ENCODE data around the gene LIPT2.

Gene LIPT2

DNA sequence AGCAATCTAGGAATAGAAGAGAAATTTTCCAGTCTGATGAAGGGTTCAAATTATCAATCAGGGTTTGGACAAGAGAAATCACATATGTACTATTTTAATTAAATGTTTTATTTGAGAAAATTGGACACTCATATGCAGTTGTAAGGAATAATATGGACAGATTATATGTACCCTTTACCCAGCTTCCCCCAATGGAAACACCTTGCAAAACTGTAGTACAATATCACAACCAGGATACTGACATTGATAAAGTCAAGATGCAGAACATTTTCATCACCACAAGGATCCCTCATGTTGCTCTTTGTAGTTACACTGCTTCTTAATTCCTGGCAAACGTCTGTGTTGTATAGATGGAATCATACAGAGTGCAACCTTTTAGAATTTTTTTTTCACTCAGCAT is 1.4 kb upstream of the LIPT2 start:
- DNase-seq: no peak

DNA sequence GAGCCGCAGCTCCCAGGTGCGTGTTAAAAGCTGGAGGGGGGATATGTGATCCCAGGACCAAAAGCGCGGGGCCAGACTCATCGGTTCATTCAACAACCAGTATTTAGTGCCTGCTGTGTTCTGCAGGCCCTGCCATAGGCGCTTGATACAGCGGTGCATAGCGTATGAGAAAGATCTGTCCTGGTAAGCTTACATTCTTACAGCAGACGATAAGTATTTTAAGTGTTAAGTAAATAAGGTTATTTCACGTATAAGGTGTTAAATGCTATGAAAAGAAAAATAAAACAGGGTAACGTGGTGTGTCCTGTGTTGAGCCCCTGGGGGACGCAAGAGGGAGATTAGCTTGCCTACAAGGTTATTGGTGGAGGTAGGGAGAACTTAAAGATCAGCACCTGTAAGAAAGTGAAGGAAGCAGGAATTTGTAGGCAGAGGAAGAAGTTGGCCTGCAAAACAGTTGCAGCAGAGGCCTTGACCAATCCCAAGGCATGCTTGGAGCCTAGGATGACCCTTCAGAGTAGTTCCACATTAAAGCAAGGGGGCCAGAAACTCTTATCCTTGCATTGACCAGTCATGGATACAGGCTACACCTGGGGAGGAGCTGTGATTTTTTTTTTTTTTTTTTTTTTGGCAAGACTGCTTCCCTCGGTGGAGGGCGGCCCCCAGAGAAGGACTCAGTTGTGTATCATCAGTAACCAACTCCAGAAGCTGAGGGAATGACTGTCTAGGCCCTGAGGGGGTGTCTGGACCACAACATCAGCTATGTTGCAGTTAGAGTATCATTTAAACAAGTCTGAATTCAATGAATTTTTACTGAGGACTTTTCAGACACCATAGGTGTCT is 487 bp upstream of the LIPT2 start:
- no peak for DNase-seq

DNA sequence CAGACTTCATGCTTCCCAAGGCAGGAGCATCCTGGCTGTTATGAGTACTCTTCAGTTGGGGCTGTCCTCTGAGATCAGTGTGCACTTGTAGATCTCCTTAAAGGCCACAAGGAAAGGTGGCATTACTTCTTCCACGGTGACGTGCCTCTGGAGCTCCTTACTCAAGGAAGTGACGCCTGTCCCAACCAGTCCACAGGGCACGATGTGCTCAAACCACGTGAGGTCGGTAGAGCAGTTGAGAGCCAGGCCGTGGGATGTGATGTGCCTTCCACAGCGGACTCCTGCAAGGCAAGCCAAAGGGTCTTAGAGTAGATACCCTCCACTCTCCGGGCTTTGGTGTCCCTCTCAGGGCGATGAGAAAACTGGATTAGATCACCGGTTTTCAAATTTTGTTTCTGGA is 1.4 kb downstream of the LIPT2 start:
- no peak for DNase-seq

DNA sequence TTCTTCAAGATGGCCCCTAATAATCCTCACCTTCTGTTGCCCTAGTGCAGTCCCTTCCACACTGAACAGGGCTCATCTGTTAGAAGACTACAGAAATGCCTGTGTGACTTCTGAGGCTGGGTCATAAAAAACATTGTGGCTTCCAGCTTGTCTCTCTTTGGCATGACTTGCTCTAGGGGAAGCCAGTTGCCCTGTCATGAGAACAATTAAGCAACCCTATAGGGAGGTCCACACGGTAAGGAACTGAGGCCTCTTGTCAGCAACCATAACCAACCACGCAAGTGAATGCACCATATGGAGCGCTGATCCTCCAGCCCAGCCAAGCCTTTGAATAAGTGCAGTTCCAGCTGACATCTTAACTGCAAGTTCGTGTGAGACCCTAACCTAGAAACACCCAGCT is 2.6 kb downstream of the LIPT2 start:
- DNase-seq: no peak

DNA sequence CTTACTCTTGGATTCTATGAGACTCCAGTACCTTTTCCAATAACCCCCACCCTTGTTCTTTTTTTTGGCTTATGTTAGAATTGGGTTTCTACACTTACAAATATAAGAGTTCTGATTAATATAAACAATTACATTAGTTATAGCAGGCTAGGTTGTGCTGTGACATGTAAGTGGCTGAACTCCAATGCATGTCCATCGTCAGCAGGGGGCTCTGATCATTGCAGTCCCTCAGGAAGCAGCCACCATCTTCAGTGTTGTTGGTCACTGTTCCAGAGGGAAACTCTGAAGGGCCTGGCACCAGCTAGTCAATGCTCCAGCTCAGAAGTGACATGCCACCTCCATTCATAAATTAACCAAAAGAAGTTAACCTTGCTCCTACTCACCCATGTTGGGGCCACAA is 5.6 kb downstream of the LIPT2 start:
- no peak for DNase-seq

DNA sequence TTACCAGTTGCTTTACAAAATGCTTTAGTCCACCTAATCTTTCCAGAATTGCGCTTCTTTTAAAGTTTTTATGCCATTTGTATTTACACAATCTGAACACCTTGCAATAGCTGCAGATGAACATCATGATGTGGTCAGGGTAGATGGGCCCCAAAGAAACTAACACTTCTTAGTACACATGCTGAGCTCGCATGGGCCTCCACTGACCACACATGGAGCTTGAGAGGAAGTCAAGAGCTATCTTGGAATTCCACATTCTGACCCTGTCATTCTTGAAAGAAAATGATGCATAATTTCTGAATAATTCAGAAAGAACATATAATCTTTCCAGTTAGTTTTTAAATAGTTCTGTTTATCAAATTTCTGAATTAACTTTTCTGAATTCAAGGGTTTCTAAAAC is 7.7 kb downstream of the LIPT2 start:
- no peak for DNase-seq

DNA sequence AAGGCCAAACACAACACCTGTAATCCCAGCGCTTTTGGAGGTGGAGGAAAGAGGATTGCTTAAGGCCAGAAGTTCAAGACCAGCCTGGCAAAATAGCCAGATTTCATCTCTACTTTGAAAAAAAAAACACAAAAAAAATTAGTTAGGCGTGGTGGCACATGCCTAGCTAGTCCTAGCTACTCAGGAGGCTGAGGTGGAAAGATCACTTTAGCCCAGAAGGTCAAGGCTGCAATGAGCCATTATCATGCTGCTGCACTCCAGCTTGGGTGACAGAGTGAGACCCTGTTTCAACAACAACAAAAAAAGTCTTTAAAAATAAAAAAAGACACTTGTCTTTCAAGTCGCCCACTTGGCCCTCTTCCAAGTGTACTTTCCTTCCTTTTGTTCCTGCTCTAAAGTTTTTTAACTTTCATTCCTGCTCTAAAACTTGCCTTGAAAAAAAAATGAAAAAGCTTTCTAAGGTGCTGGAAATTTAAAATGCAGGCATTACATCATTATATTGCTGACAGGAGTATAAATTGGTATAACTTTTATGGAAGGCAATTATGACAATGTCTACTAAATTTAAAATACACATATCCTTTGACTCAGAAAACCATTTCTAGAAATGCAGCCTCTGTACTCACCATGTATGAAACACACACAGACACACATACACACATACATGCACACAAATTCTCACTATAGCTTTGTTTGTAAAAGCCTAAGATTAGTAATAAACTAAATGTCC is 12.7 kb downstream of the LIPT2 start:
- no peak for DNase-seq

DNA sequence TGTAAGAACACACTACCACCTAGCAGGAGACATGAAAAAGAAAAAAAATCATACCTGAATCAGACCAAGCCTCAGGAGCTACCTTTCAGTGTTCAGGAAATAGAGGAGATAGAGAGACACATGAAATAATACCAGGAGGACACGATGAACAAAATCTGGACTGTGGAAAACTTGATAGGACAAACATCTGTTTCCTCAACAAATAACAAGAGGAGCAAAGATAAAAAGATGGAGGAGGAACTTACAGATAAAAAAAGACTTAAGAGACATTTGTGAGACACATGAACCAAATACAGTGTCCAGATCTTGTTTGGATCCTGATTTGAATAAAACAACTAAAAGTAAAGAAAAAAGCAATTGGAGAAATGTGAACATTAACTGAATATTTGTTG is 13.8 kb downstream of the LIPT2 start:
- no peak for DNase-seq

DNA sequence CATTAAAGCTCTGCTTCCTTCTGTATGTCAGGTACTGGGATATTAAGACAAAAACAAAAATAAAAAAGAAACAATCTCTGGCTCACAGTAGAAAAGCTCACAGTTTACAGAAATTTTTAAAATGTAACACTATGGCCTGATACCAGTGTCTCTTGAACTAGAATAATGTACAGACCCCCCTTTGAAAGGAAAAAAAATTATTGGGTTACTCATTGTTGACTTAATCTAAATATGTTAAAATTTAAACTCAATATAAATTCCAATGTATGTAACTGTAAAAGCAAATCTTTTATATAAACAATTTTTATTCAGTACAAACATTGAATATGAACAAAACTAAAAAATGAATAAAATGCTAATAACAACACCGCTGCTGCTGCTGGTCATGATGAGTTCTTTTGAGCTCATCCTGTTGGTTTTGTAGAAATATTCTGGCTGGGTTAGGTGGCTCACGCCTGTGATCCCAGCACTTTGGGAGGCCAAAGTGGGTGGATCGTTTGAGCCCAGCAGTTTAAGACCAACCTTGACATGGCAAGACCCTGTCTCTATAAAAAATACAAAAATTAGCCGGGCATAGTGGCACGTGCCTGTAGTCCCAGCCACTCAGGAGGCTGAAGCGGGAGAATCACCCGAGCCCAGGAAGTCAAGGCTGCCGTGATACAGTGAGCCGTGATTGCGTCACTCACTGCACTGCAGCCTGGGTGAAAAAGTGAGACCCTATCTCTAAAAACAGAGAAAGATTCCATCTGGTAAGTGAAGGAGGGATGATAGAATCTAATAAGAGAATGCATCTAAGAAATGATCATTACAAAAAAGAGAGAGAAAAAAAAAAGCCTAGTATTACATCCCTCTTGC is 14.4 kb downstream of the LIPT2 start:
- DNase-seq: no peak

DNA sequence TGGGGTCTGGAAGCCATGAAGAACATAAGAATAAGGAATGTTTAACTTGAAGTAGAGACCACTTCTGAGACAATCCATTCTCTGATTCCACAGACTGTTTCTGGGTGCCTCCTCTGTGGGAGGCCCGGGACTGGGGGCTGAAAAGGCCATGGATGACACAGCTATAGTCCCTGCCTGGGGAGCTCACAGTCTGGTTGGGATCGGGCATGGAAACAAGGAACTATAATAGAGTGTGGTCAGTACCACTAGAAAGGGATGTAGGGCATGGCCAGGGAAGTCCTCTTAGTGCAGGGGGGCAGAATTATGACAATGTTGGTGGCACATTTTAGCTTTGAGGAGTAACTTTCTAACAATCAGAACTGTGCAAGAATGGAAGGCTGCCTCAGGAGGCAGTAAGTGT is 17.0 kb downstream of the LIPT2 start:
- no peak for DNase-seq

DNA sequence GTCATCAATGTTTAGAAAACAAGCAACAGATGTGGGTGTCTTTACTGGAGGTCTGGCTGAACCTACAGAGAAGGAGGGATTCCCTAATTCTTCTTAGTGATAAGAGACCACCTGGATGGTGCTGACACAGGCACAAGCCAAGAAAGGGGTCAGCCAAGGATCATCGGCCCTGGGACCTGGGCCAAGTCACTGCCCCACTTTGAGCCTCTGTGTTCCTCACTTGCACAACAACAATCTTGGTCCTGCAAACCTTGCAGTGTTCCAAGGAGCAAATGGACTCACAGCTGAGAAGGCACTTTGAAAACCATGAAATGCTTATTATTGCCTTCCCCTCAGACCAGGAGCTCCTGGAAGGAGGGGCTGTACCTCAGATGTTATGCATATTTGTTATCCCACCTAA is 19.2 kb downstream of the LIPT2 start:
- no peak for DNase-seq

DNA sequence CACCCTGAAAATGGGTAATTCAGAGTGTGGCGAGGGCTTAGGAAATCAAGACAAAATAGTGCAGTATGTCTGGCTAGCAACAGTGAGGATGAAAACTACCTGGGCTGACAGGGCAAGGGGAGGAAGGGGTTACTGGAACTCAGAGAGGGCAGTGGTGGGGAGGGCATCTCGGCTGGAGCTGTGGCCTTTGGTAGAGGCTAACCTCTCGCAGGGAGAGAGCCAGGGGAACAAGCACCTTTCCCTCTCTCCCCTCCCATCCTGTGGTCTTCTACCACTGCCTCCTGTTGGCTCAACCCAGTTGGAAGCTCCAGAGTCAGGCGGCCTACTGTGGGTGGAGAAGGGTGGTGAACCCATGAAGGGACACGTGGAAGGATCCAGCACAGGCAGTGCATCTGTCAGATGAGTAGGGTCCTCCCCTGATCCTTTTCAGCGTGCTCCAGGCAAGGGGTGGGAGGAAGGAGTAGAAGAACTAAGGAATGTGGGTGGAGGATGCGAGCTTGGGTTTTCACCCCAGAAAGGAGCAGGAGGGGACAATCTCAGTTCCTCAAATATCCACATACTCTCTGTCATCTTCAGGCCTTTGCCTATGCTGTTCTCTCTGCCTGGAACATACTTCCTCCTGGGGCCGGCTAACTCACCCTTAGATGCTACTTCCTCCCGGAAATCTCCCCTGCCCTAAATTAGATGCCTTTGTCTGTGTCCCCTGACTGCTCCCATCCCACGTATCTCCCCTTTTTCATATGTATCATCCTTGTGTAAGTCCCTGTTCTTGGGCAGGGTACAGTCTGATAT is 19.9 kb downstream of the LIPT2 start:
- DNase-seq: no peak

DNA sequence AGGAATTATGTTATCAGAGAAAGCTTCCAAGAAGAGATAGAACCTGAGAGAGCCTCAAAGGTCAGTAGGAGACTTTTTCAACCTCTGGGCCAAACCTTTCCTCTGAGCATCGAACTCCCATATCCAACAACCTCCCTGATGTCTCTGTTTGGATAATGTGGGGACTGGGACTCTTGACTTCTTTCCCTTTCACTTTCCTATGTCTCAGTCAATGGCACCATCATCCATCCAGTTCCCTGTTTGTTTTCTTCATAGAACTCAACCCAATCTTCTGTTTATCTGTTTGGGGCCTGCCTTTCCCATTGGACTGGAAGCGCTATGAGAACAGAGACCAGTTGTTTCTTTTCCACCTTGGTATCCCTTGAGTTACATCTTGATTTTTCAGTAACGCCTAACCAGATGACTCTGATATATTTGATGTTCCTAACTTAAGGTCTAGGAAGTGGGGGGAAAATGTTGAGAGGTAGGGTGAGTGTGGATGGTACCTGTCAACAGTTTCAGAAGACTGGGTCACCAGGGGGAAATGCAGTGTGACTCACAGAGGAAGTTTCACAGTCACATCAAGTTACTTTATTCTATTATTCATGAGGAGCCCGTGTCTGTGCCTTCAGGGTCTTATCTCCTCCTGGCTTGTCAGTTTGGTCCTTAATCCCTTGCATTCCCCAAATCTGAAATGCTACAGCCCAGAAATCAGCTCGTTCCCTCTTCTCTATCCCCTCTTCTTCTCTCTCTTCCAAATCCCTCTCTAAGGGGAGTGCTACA is 21.7 kb downstream of the LIPT2 start:
- DNase-seq: no peak

DNA sequence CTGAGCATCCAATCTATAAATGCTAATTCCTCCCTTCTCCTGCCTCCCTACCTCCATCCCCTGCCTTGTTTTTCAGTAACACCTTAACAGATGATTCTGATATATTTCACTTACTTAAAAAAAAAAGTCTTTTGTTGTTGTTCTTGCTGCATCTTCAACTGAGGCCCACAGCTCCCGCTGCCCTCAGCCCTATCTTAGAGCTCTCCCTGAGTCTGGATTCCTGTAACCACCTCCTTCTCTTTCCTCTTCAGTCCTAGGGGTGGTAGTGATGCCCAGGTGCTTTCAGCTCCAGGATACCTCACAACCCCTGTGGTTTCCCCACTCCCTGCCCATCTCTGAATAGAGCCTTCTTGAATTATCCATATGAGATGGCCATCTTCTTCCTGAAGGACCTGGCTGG is 22.5 kb downstream of the LIPT2 start:
- DNase-seq: no peak

DNA sequence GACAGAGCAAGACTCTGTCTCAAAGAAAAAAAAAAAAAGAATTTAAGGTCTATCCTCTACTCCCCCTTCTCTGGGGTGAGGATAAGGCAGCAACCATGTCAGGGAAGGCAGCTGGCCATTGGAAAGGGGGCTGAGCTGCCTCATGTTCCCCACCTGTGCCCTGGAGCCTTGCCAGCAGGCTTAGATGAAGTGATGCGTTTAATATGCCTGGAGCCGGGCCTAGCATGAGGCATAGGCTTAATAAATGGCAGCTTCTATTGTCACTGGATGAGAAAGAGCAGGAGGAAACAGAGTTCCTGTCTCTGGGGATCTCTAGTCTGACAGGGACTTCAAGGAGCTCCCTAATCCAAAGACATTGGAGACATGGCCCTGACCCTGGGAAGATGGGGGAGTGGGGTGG is 23.0 kb downstream of the LIPT2 start:
- DNase-seq: no peak

DNA sequence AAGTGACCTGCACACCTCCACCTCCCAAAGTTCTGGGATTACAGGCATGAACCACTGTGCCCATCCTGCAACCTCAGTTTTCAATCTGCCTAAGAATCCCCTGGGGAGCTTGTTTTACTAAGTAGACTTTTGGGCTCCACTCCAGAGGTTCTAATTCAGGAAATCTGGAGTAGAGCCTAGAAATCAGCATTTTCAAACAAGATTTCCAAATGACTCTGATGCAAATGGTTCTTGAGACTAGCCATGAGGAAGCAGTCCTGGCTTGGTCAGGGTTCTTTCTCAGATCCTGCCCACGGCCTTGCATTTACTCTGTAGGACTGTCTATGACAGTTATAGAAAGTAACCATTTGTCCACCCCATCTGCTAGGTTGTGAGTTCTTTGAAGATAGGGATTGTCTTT is 24.6 kb downstream of the LIPT2 start:
- no peak for DNase-seq

DNA sequence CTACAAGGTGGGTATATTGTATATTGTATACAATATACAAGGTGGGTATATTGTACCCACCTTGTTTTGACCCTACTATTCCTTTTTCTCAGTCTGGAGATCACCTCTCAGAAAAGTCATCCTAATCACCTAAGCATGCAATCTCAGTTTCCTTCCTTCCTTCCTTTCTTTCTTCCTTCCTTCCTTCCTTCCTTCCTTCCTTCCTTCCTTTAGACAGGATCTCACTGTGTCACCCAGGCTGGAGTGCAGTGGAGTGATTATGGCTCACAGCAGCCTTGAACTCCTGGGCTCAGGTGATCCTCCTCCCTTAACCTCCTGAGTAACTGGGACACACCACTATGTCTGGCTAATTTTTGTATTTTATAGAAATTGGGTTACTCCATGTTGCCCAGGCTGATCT is 25.0 kb downstream of the LIPT2 start:
- DNase-seq: no peak

DNA sequence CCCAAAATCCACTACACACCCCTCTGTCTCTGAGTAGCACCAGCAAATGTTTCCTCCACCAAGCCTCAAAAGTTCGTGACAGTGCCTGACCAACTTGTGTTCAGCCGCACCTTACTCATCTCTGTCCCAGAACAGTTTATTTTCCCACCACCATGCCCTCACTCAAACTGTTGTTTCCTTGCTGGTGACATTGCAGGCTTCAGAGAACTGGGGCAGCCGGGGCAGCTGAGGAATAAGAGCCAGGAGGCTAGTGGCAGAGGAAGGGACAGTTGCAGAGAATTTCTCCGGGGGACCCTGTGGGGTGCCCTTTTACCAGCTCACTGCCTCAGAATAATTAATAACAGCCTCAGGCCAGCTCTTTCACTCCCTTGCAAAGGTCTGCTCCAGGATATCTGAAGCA is 25.5 kb downstream of the LIPT2 start:
- no peak for DNase-seq

DNA sequence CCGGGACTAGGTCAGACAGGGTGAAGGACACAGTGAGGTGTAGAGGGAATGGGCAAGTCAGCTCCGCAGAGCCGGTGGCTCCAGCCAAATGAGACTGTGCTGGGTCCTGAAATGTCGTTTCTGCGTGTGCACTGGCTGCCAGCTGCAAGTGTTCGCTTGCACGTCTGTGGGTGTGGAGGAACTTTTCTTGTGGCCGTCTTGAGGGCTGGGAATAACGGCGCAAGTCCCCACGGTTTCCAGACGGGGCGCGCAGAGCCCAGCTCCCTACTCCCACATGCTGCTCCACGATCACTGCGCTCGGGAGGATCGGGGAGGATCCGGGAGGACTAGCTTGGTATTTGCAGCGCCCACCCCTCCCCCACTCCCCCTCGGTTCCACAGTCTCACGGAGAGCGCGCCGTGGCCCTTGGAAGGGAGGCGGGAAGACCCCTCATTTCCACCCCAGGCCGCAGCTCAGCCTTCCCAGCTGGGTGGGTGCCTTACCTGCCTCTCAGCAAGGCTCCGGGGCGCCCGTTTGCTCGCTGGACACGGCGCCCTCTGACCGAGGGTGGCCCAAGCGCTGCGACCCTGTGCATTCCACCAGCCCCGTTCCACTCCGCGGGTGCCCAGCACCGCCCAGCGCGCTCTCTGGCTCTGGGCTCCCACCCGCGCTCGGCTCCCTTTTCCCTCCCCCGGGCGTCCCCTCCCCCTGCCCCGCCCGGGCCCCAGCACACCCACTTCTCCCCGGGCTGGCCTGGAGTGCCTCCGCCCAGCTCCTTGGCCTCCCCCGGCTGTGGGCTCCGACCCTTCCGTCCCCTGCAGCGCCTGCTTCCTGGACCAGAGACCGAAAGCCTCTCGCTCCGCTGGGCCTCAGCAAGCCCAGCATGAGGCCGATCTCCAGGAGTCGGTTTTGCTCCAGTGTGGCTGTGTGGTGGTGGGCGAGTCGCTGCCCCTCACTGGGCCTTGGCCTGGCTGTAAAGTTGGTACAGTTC is 26.3 kb downstream of the LIPT2 start, which contains the start of gene KCNE3:
Gene KCNE3, minus strand, starts transcription at position 634 of the 970 bp plus-strand sequence. CDS start 9,986 bp downstream, outside the sequence.
- no peak for DNase-seq

DNA sequence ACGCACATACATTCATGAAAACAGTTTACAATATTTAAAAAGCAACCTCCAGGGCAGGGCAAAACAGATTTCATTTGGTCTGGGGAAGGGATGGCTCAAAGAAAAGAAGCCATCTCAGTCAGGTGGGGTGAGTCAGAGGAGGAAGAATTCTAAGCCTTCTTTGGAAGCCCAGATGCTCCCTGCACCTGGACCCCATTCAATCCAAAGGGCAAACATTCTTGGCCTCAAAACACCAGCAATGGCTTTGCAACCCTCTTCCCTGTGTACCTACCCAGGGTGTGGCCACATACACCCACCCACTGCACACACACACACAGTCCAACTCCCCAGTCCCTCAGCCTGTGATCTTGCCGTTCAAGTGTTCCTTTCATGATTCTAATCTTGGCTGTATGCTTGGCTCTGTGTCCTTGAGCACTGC is 28.2 kb downstream of the LIPT2 start:
- no peak for DNase-seq

DNA sequence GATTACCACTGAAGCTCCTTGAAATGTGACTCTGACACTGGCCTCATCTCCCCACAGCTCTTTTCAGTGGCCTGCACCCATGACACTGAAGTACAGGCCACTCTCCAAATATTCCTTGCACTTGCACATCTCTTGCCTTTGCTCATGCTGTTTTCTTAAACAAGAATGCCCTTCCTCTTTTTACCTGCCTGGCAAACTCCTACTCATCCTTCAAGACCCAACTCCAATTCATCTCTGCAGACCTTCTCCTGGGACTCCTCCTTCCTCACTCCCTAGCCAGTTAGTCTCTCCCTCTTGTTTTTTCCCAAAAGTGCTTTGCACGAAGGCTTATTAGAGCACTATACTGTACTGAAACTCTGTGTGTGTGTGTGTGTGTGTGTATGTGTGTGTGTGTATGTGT is 28.8 kb downstream of the LIPT2 start:
- DNase-seq: no peak
